ENCODE results near the gene SPSB1.

SPSB1 gene

GRCh38 chr1:9315411-9316079, 22.9 kb downstream of the SPSB1 start:
- Histone ChIP-seq H3K9me3 (ENCODE audit: low read length) (no peaks in the 10 kb centered on the region), H3K27me3 (ENCODE audit: insufficient read depth, low read length) (peaks cover 18% of the 10 kb centered on the region), H3K4me3 (ENCODE audit: low read length) (no peak overlapping the region), H2AFZ (ENCODE audit: low read depth, low read length) (no peak overlapping the region), H3K36me3 (ENCODE audit: insufficient read depth, low read length) (no peaks in the 10 kb centered on the region), H3K4me1 (ENCODE audit: insufficient read depth, low read length) (no peaks in the 10 kb centered on the region)

GRCh38 chr1:9316080-9316444, 23.4 kb downstream of the SPSB1 start:
- Histone ChIP-seq H3K36me3 (ENCODE audit: insufficient read depth, low read length) (no peaks in the 10 kb centered on the region), H3K4me1 (ENCODE audit: insufficient read depth, low read length) (no peaks in the 10 kb centered on the region), H3K27me3 (ENCODE audit: insufficient read depth, low read length) (peaks cover 19% of the 10 kb centered on the region), H2AFZ (ENCODE audit: low read depth, low read length) (no peak overlapping the region), H3K9me3 (ENCODE audit: low read length) (no peaks in the 10 kb centered on the region), H3K4me3 (ENCODE audit: low read length) (no peak overlapping the region)

DNA sequence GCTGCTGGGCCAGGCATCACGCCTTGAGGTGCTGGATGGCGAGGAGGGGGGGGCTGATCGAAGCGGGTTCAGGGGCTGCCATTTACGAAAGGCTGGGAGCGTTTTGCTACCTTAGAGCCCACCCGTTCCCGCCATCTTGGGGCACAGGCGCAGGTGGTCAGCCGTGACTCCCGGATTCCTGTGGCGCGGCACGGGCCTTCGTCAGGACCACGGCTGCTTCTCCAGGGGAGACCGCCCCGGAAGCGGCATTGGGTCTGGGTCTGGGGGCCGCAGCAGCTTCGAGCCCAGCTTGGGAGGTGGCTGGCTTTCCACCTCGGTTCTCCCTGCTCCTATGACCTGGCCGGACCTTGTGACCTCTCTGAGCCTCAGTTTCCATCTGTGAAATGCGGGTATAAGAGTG, 23.8 kb downstream of the SPSB1 start:
- H3K4me3 ChIP-seq (ENCODE audit: low read length) = no peak overlapping the region
- H3K27me3 ChIP-seq (ENCODE audit: insufficient read depth, low read length) = peaks cover 19% of the 10 kb centered on the region
- H3K36me3 ChIP-seq (ENCODE audit: insufficient read depth, low read length) = no peaks in the 10 kb centered on the region
- no peaks in the 10 kb centered on the region for H3K9me3 ChIP-seq (ENCODE audit: low read length)
- H3K4me1 ChIP-seq (ENCODE audit: insufficient read depth, low read length) = no peaks in the 10 kb centered on the region
- H2AFZ ChIP-seq (ENCODE audit: low read depth, low read length) = no peak overlapping the region

- H2AFZ ChIP-seq (ENCODE audit: low read depth, low read length) = no peak overlapping the region
- H3K36me3 ChIP-seq (ENCODE audit: insufficient read depth, low read length) = no peaks in the 10 kb centered on the region
- no peaks in the 10 kb centered on the region for H3K4me1 ChIP-seq (ENCODE audit: insufficient read depth, low read length)
- H3K9me3 ChIP-seq (ENCODE audit: low read length) = no peaks in the 10 kb centered on the region
- H3K27me3 ChIP-seq (ENCODE audit: insufficient read depth, low read length) = peaks cover 19% of the 10 kb centered on the region
- no peak overlapping the region for H3K4me3 ChIP-seq (ENCODE audit: low read length)
Measured at GRCh38 chr1:9317072-9317471, 24.4 kb downstream of the SPSB1 start.

DNA sequence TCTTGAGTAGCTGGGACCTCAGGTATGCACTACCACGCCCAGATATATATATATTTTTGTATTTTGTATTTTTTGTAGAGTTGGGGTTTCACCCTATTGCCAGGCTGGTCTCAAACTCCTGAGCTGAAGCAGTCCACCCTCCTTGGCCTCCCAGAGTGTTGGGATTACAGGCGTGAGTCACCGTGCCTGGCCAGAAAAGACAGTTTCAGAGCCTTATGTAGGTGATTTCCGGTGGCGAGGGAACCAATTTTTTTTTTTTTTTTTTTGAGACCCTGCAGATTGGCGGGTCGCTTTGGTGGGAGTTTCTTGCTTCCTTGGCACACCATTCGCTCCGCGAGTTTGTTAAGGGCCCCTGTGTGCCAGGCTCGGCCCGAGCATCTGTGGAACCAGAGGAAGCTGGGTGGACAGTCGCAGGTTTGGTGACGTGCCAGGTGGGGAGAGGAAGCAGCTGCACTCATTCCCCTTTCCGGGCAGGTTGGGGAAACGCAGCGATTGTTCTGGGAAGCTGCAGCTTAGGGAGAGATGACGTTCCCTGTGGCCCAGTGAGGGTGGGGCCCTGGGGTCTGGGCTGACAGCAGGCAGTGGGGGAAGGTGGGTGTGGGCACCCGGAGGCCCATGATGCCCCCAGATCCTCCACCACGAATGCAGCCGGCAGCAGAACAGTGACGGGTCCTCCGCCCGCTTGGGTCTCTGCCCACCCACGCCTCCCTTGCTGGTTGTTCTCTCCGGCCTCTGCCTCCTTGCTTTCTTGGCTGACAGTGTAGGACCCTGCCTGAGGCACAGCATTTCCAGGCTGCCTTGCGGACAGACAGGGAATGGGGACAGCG, 25.1 kb downstream of the SPSB1 start:
- H3K27me3 ChIP-seq (ENCODE audit: insufficient read depth, low read length) = peaks cover 19% of the 10 kb centered on the region
- H3K4me1 ChIP-seq (ENCODE audit: insufficient read depth, low read length) = peaks cover 4% of the 10 kb centered on the region
- no peak overlapping the region for H3K4me3 ChIP-seq (ENCODE audit: low read length)
- no peak overlapping the region for H2AFZ ChIP-seq (ENCODE audit: low read depth, low read length)
- H3K36me3 ChIP-seq (ENCODE audit: insufficient read depth, low read length) = no peaks in the 10 kb centered on the region
- no peaks in the 10 kb centered on the region for H3K9me3 ChIP-seq (ENCODE audit: low read length)

GRCh38 chr1:9319208-9319788, 26.6 kb downstream of the SPSB1 start:
- peaks cover 18% of the 10 kb centered on the region for H3K27me3 ChIP-seq (ENCODE audit: insufficient read depth, low read length)
- no peak overlapping the region for H3K4me3 ChIP-seq (ENCODE audit: low read length)
- no peaks in the 10 kb centered on the region for H3K36me3 ChIP-seq (ENCODE audit: insufficient read depth, low read length)
- H2AFZ ChIP-seq (ENCODE audit: low read depth, low read length) = no peak overlapping the region
- H3K4me1 ChIP-seq (ENCODE audit: insufficient read depth, low read length) = peaks cover 9% of the 10 kb centered on the region
- no peaks in the 10 kb centered on the region for H3K9me3 ChIP-seq (ENCODE audit: low read length)

GRCh38 chr1:9319789-9320519, 27.3 kb downstream of the SPSB1 start:
- peaks cover 19% of the 10 kb centered on the region for H3K27me3 ChIP-seq (ENCODE audit: insufficient read depth, low read length)
- H3K9me3 ChIP-seq (ENCODE audit: low read length) = no peaks in the 10 kb centered on the region
- peaks cover 9% of the 10 kb centered on the region for H3K4me1 ChIP-seq (ENCODE audit: insufficient read depth, low read length)
- H3K4me3 ChIP-seq (ENCODE audit: low read length) = no peak overlapping the region
- H3K36me3 ChIP-seq (ENCODE audit: insufficient read depth, low read length) = no peaks in the 10 kb centered on the region
- H2AFZ ChIP-seq (ENCODE audit: low read depth, low read length) = no peak overlapping the region

DNA sequence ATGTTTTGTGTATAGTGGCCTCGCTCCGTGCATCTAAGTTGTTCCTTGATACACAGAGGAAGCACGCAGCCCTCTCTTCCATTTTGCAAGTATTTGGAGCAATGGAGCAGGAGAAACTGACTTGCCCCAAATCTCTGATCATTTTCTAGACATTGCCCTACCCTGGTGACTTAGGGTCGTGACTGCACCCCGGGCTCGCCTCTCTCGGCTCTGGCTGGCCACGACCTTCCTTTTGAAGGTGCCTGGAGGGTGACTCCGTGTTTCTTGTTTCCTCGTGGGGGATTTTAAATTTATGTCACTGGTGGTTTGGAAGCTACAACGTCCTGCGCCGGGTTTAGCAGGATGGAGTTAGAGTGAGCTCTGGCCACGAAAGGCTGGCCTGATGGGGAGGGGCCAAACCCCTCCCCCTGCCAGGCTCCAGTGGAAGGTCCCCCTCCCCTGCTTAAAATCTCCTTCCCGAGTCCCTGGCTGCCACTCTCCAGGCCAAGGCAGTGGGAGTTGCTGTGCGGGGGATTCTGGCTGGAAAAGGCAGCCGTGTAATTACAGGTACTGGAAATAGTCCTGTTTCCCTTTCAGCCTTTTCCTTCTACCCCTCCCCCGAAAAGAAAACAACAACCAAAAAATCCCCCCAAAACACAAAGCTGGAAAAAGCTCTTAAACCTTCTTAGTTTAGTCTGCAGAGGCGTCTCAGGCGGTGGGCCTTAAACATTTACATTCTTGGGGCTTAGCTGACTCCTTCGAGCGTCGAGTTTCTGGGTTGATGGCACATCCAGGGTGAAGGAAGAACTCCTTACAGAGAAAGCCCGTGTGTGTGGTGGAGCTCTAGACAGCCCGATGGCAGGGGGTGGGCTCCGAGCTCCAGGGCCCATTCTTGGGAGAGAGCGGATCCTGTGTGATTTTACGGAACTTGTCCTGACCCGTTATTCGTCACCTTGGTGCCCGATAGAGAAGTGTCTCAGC, 28.1 kb downstream of the SPSB1 start:
- H3K27me3 ChIP-seq (ENCODE audit: insufficient read depth, low read length) = peaks cover 25% of the 10 kb centered on the region
- H2AFZ ChIP-seq (ENCODE audit: low read depth, low read length) = no peak overlapping the region
- H3K36me3 ChIP-seq (ENCODE audit: insufficient read depth, low read length) = no peaks in the 10 kb centered on the region
- no peaks in the 10 kb centered on the region for H3K9me3 ChIP-seq (ENCODE audit: low read length)
- peaks cover 9% of the 10 kb centered on the region for H3K4me1 ChIP-seq (ENCODE audit: insufficient read depth, low read length)
- no peak overlapping the region for H3K4me3 ChIP-seq (ENCODE audit: low read length)

- H3K4me1 ChIP-seq (ENCODE audit: insufficient read depth, low read length) = peaks cover 9% of the 10 kb centered on the region
- peaks cover 25% of the 10 kb centered on the region for H3K27me3 ChIP-seq (ENCODE audit: insufficient read depth, low read length)
- H3K9me3 ChIP-seq (ENCODE audit: low read length) = no peaks in the 10 kb centered on the region
- no peak overlapping the region for H3K4me3 ChIP-seq (ENCODE audit: low read length)
- no peak overlapping the region for H2AFZ ChIP-seq (ENCODE audit: low read depth, low read length)
- H3K36me3 ChIP-seq (ENCODE audit: insufficient read depth, low read length) = no peaks in the 10 kb centered on the region
Measured at GRCh38 chr1:9321480-9321849, 28.8 kb downstream of the SPSB1 start.

GRCh38 chr1:9321986-9322660, 29.4 kb downstream of the SPSB1 start:
- Histone ChIP-seq H2AFZ (ENCODE audit: low read depth, low read length) (no peak overlapping the region), H3K27me3 (ENCODE audit: insufficient read depth, low read length) (peaks cover 26% of the 10 kb centered on the region), H3K4me3 (ENCODE audit: low read length) (no peak overlapping the region), H3K36me3 (ENCODE audit: insufficient read depth, low read length) (no peaks in the 10 kb centered on the region), H3K9me3 (ENCODE audit: low read length) (no peaks in the 10 kb centered on the region), H3K4me1 (ENCODE audit: insufficient read depth, low read length) (peaks cover 9% of the 10 kb centered on the region)

DNA sequence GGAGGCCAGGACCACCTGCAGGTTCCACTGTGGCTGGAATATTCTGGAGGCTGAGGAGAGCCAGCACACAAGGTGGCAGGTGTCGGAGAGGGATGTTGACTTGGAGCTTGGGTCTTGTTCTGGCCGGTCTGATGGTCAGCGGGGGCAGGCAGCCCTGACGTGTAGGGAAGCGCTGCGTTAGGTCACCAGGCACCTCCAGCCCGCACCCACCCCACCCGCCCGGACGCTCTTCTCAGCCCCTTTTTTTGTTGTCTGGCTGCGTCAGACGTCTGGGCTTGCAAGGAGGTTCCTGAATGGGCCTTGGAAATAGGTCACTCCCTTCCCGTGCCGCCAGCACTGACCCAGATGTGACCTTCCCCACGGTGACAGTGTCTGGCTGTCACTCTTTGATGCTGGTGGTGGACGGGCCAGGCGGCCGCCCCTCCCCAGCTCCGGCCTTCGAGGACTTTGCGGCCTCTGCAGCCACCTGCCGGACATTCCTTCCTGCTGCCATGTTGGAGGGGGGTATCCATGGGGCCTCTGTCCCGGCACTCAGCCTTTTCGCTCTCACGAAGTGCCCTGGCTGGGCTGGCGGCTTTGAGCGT, 30.1 kb downstream of the SPSB1 start:
- Histone ChIP-seq H3K9me3 (ENCODE audit: low read length) (no peaks in the 10 kb centered on the region), H3K4me3 (ENCODE audit: low read length) (no peak overlapping the region), H3K27me3 (ENCODE audit: insufficient read depth, low read length) (peaks cover 30% of the 10 kb centered on the region), H2AFZ (ENCODE audit: low read depth, low read length) (no peak overlapping the region), H3K4me1 (ENCODE audit: insufficient read depth, low read length) (peaks cover 9% of the 10 kb centered on the region), H3K36me3 (ENCODE audit: insufficient read depth, low read length) (no peaks in the 10 kb centered on the region)
